Mucosa of gallbladder (tissue), 1 donor: ENCODE results near the gene HOXA13. TPM values are rescaled to one million over a fixed set of nuclear protein-coding genes. Genes with fewer than 3 reads are reported as not detected.
A peak's percentile ranks its signal among the peaks of the same experiment; 100 is the strongest.

Experiments
- DNase-seq: peaks from one replicate; pipeline ENCODE4 v3.0.0-alpha.2; 2020; ENCODE audit warnings: low spot score
- total RNA-seq: library from RNA; stranded (reverse); gene quantifications from one replicate; pipeline ENCODE4 v1.2.1, GENCODE V29; 2021
- donor health status: DM: no; HTN: no; CAD: no.

The HOXA13 gene
- total RNA-seq, 1 donor from 2014 or later, result 0.06 TPM

DNA sequence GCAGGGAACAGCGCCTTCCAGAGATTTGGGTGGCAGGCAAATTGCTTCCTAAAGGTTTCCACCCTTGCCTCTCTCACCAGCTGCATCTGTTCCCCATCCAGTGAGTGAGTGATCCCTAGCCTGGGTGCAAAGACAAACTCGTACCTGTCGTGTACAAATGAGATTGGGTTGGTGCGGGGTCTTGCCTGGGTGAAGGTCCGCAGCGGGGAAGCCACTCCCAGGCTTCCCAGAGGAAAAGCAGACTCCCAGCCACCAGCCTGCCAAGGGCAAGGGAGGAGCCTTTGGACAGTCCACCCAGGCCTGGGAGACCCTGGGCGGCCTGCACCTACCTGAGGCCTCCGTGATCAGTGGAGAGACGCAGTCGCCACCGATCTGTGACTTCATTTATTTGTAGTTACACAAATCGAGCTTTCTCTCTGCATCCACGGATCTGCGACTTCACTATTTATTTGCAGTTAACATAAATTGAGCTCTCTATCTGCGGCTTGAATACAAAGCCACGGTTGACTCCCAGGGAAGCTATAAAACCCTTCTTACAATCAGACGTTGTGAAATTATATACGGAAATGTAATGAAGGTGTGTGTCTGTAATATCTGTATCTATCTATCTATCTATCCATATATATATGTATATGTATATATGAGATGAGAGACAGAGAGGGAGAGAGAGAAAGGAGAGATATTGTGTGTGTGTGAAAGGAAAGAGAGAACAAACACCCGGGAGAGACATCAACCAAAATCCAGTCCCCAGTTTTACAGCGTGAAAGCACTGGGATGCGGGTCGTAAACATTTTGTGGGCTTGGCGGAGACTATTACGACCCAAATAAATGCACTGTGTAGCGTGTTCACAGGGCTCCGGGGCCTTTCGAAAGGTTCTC, 40.4 kb downstream of the HOXA13 start:
- no peak for DNase-seq

DNA sequence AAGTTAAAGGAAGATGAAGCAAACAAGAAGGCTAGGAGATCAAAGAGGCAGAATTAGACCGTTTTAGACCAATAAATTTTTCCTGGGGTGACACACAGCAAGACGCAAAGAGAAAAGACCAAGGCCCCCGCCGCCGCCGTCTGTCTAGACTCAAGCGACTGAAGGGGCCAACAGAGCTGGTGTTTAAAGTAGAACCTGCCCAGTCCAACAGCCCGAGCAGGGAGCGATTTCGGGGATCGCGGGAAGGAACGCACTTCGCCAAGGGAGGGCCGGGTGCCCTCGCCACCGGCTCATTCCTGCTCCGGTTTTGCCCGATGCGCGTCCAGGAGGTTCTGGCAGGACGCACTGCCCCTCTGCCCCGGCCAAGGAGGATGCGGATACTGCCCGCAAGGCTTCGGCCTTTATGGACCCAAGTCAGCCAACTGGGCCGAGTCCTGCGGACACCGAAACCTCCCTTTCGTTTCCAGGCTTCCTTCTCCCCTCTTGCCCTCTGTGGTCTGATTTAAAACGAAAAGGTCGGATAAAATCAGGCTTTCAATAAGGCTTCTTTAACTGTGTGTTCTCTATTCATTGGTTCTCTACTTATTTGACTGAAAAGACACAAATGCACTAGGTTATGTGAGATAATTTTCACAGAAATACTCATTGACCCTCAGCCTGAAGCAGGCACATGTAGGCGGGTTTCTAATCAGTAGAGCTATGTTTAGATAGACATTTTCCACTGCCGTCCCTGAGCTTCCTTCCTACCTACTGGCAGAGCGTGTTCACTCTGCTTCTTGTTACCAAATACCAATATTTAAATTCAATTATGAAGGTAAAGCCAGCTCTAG, 41.2 kb downstream of the HOXA13 start:
- no peak for DNase-seq

DNA sequence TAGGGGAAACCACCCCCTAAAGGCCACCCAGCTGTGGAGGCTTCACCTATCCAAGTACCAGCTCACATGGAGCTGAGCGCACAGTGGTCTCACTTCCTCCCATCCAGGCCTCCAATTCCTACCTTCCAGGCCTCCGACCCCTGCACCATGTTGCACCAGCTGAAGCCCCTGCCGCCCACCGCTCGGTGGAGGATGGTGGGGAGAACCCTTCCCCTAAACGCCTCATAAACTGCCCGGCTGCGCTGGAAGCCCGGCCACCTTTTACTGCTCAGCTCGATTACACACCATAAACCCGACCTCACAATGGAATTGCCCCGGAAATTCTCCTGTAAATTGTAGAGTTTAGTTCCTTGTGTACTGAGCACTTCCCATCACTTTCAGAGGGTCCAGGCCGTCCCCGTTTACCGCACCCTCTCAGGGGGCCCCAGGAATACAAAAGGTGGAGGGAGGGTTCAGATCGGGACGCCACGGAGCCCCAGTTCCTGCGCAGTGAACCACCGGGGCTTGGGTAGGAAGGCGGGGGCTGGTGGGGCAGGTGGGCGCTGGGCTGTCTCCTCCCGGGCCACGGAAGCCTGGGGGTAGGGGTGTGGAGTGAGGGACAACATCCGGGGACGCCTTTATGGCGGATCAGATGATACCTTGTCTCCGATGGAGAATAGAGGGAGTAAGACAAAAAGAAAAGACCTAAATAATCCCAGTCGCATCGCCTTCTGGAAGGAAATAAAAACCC, 42.0 kb downstream of the HOXA13 start:
- no peak for DNase-seq

DNA sequence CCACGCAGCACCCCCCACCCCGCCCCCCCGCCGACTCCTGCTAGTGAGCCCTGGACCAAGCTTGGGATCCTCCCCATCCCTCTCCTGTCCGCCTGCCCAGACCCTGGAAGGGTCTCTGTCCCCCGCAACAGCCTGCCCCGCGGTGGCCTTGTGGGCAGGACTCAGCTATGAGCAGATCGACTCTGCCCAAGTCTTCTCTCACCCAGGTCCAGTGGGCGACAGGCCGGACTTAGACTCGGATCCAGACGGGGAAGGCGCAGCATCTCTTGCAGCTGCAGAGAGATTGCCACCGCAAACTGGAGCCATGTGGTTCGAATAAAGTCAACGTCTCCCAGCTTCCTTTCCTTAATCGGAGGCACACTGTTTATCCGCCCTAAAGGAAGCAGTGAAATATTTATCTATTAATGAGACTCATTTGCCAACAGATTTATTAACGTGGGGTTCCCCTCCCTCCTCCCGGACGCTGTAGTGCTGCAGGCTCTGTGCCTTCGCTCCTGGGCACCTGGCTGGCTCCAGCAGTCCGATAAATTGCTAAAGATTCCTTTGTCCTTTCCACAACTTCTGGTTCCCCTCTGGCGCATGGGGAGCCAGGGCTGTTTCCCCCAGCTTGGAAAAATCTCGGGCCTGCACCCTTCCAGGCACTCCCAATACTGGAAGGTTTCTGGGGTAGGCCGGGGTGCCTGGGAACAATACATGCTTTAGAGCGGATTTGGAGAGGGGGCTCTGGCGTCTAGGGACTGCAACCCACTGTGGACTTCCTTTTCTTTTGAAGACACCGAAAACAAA, 42.8 kb downstream of the HOXA13 start:
- DNase-seq, result no peak

DNA sequence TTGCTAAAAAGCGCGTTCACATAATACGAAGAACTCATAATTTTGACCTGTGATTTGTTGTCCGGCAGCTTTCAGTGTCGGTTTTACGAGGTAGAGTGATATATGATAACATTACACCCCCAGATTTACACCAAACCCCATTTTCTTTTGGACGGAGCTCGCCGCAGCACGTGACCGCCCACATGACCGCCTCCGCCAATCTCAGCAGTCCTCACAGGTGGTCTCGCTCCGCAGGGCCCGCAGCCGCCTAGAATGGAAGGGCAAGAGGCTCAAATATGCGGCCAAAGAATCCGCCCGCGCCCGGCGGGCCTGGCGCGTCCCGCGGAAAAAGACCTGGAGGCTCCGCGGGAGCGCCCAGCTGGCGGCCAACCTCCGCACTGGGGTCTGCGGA, 43.4 kb downstream of the HOXA13 start, which contains the start of gene HOXA7:
Gene HOXA7, minus strand, starts transcription at position 168 of the 391 bp plus-strand sequence. Its CDS starts 130 bp downstream, at position 38.
- DNase-seq, result no peak

DNA sequence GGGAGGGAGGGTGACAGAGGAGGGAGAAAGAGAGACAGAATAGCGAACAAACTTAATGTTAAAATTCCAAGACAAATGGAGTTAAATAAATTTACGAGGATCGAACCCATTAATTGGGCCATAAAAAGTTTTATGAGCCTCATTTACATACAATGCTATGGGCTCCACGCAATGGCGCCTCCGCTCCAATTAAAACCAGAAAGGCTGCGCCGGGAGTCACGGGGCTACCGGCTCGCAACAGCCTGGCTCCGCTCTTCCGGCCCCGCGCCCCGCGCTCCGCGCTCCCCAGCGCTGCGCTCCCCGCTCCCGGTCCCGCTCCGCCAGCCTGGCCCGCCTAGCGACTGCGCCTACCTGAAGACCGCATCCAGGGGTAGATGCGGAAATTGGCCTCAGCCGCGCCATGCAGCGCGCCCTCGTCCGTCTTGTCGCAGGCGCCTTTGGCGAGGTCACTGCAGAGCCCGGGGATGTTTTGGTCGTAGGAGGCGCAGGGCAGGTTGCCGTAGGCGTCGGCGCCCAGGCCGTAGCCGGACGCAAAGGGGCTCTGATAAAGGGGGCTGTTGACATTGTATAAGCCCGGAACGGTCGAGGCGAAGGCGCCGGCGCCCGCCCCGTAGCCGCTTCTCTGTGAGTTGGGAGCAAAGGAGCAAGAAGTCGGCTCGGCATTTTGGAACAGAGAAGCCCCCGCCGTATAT, 43.9 kb downstream of the HOXA13 start:
- DNase-seq, result no peak

DNA sequence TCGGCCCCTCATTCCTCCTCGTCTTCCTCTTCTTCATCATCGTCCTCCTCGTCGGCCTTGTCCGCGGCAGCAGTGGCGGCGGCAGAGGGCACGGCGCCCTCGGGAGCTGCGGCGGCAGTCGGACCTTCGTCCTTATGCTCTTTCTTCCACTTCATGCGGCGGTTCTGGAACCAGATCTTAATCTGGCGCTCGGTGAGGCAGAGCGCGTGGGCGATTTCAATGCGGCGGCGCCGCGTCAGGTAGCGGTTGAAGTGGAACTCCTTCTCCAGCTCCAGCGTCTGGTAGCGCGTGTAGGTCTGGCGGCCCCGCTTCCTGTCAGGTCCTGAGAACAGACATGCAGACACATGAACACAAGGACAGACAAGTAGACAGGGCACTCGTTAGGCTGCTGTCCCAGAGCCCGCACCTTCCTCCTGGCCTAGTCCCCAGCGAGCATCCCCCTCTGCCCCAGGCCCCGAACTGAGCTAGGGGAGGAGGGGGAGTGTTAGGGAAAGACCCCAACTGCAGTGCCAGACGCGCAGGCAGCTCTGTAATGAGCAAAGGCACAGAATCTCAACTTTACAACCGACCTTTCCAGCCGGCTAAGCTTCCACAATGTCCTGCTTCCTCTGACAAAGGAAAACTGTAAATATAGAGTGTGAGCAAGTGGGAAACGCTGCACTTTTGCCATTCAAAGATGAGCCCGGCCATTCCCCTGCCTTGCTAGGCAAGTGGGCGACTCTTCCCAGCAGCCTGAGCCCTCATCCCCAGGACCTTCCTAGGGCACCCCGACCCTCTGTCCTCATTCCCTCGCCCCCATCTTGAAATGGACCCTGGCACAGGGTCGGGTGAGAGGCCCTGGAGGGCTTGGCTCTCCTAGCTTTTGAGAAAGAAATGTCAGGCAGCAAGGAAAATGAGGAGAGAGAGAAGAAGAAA, 44.7 kb downstream of the HOXA13 start:
- no peak for DNase-seq

DNA sequence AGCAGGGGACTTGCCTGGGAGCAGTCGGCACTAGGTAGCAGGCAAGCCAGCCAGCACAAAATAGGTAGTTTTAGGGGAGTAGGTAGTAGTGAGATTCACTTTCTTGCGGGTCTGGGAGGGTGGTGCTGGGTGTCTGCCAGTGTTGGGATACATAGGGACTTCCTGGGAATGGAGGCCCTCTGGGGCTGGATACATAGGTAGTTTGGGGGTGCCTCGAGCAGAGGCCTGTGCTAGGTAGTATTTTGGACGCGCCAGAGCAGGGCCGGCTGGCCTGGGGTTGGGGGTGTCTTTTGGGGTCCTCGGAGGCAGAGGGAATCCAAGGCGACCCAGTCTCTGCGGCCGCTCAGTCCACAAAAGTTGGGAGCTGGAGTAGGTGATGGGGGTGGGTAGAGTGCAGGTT, 45.5 kb downstream of the HOXA13 start:
- no peak for DNase-seq

DNA sequence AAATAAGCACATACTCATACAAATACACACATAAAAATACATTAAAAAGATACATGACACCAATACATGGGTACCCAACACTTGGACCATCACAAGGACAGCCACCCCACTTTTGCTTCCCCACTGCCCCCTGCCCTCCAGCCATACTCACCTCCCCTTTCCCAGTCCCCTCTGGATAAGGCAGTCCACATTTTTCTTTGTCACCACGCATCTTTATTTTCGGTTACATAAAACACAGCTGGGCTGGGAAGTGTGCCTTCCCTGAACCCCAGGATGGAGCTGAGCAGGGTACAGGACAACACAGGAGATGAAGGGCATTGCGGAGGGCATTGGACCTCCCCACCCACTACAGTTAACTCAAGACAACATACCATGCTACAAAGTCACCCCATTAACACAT, 46.4 kb downstream of the HOXA13 start:
- DNase-seq, result no peak

DNA sequence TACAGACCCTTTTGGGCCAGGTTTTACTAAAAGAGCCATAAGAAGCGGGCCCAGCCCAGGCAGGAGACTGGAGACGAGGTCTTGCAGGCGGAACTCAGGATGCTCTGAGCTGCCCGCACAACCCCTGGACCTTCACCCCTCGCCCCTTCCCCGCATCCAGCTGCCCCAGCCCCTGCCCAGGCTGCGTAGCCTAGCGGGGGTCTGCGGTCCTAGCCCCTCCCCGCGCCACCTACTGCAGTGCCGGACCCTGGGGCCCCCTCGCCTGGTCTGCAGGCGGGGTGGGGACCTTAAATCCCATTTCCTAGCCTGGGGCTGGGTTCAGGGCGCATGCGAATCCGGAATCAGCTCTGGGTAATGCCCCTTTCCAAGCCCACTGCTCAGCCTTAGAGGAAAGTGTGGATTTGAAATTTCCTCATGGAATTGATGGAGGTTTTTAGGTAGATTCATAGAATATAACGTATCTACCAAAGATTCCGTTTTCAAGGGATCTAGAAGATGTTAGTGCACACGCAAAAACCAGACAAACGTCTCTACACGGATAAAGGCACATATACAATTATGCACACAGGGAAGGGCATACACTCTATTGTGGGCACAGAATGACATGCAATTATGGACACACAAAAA, 47.0 kb downstream of the HOXA13 start:
- no peak for DNase-seq

DNA sequence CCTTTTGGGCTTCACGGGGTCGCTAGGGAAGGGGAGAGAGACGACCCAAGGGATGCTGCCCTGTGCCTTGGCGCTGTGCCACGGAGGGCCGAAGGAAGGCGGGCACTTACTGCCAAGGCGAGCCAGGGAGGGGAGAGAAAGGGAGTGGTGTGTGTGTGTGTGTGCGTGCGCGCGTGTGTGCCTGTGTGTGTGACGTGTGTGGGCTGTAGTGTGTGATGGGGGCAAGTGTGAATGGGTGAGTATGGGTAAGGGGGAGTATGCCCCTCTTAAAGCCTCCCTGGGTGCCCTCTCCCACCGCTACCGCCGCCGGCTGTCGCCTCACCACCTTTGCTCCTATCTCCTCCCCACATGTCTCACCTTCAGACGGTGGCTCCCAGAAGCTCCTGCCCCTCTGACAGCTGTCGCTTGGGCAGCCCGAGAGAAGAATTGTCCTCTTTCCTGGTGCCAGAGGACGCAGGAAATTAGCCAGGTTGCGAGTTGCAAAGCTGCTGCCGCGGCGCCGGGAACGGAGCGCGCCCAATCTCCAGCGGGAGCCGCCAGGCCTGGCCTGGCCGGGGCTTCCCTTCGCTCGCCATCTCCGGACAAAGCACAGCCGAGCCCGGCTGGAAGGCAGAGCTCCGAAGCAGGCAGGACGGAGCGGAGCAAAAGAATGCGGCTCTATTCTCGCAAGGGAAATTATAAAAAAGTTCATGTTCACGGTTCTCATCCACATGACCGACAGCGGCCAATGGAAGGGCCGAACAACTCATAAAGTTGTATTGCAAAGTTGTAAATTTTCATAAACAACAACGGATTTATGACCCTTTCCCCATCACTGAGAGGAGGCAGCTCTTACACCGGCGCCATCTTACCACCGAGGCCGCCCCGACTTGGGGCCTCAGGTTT, 47.7 kb downstream of the HOXA13 start, which contains the start of gene HOXA3:
Gene HOXA3, minus strand, starts transcription at position 653 of the 885 bp plus-strand sequence. CDS start 41,943 bp downstream, outside the sequence.
- DNase-seq, result no peak

DNA sequence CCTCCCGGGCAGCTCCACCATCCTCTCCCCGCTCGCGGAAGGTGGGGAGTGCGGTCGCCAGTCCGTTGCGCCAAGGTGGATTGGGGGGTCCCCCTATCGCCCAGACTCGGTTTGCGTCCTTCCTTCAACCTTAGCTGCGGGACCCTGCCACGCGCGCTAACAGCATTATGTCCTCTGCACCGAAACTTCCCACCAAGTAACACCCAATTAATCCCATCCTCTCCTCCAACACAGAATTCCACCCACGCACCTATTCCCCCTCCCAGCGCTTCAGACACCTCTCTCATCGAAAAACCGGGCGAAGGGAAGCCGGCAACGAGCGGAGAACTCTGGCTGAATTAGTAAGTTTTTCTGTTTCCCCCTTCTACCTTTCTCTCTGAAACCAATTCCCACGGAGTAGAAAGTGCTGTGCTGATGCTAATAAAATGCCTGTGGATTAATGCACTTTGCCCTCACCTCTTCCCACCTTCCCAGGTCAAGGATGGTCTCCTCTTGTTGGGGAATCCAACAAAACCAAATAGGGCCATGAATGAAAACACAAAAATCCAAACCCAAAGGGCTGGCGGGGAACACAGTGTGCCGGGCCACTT, 48.5 kb downstream of the HOXA13 start:
- no peak for DNase-seq

DNA sequence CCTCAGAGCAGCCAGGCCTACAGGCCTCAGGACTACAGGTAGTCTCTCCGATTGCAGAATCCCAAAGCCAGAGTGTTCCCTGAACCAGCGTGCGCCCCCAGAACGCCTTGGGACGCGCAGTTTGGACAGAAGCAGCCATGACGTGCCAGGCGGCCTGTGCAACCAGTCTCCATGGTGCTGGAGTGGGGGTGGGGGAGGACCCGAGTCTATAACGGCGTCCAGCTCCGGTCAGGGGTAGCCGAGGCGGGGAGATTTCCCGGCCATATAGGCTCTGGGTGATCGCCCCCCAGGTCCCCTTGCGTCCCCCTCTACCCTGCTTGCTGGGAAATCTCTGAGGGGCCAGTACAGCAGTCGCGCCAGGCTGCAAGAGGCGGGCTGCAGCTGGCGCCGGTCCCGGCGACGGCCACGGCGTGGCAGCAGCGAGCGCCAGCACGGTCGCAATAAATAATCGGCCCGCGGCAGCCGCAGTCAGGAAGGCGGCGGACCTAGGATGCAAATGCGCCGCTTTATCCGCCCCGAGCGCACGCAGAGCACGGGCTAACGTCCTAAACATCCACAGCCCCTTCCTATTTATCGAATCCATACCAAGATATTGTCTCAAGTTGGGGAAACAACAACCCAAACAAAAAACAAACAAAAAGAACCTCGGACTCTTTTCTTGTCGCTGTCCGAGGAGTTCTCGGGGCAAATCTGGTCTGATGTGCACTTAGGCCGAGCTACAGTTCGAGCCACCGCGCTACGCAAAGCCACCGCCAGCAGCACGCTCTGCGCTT, 49.1 kb downstream of the HOXA13 start:
- DNase-seq, result peak; percentile 56

DNA sequence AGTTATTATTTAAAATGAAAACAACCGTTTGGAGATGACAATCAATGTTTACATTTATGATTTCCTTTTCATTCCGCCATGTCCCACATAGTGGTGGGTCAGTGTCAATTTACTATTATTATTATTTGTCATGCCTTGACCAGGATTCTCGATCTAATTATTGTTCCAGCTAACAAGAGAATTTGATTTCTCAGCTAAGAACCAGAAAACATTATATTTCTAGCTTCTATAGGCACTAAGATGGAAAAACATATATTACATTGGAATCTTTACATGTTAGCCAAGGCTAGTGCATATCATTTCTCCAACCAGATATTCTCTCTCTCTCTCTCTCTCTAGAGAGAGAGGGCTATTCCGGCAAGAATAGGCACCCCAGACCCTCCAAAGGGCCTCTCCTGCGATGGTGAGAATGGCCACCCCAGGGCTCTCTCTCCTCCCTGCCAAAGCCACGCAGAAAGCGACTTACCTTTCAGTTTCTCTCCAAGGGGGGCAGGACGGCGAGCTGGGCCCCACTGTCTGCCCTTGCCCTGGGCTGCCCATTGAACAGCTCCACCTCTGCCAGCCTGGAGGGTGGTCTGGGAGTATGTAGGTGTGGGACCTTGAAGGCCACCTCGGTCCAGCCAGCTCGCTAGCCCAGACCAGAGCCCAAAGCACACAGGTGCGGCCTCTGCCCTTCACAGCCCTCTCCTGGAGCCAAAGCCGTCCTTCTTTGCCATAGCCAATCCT, 49.9 kb downstream of the HOXA13 start:
- DNase-seq, result no peak

DNA sequence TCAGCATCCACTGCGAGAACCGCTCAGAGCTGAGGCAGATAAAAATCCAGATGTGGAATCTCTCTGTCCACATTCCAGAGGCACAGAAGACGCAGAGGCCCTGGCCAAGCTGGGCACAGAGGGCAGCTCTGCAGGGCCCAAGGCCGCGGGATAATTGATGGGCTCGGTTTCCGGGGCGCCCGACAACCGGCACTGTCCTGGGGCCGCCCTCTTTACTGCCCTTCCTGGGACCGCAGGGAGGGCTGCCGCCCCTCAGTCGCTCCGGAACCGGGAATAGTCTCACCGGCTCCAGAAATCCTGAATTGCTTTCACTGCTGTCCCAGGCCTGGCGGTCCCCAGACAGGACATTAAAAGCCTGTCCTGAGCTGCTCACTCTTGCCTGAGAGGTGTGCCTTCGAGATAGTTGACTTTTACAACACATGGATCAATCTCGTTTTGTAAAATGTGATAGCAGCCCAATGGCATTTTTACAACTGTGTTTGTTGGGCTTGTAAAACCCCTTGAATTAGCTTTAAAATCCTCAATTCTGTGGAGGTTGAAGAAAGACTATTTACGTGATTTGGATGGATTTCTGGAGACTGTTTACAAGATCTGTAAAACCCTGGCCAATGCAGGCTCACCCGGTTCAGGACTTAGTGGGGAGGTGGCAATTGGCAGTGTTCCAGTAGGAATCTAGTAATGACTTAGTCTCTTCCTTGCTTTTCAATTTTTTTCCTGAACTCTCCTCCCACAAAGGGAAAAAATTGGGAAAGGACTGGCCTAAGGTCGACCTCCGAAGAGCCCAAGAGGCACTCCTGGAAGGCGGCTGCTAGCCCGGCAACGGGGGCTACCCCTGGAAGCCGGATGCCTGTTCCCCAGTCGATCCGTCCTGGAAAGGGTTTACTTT, 50.9 kb downstream of the HOXA13 start:
- no peak for DNase-seq
